Loucy (cell line): ENCODE measurements around the gene PPME1.

ENCODE experiments used
- EZH2phosphoT487 ChIP-seq: fragments of 200-600 bp; IDR thresholded peaks from 2 replicates; pipeline ENCODE4 v1.6.1; 2018; ENCODE audit warnings: antibody characterized with exemption, mild to moderate bottlenecking, moderate library complexity, borderline replicate concordance
- TF ChIP-seq, protein P1 (sequence below): fragments of 200-600 bp; sonication (generic); conservative IDR thresholded peaks from 2 replicates; pipeline ENCODE4 v1.5.1; 2014; ENCODE audit warnings: mild to moderate bottlenecking, antibody characterized with exemption, low read length

DNA sequence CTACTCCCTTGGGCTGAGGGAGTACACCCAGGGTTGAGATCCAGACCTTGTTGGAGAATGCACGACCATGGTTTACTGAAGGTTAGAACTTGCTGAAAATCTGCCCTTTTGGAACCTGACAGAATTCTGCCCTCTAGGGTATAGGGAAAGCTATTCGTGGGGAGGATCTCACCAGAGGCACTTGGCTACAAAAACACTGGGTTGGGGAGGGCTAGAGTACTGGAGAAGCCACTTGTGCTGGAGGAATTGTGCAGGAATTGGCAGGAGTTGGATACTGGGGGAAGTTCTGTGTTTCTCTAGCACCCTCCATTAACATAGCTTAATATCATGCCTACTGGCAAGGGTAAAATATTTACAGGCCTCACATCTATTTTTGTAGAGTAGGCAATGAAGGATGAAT lies 55.8 kb downstream of the PPME1 start:
- TF ChIP-seq, protein P1, sequence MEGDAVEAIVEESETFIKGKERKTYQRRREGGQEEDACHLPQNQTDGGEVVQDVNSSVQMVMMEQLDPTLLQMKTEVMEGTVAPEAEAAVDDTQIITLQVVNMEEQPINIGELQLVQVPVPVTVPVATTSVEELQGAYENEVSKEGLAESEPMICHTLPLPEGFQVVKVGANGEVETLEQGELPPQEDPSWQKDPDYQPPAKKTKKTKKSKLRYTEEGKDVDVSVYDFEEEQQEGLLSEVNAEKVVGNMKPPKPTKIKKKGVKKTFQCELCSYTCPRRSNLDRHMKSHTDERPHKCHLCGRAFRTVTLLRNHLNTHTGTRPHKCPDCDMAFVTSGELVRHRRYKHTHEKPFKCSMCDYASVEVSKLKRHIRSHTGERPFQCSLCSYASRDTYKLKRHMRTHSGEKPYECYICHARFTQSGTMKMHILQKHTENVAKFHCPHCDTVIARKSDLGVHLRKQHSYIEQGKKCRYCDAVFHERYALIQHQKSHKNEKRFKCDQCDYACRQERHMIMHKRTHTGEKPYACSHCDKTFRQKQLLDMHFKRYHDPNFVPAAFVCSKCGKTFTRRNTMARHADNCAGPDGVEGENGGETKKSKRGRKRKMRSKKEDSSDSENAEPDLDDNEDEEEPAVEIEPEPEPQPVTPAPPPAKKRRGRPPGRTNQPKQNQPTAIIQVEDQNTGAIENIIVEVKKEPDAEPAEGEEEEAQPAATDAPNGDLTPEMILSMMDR: peak; percentile 18; the same call in 1 of the 2 replicates
- TF ChIP-seq EZH2phosphoT487: no peak
